NOMO-1 treated with DMSO at 0.1 percent for 48 hours (cell line): ENCODE results near the gene NDUFA5.
"Not testable (repeated sequence)": the region's sequence is repeated elsewhere in the genome, so short reads cannot be mapped to it uniquely, and the experiment has no call there.

Source experiments
- DNase-seq: peaks from one replicate; lab custom pipeline; 2025; ENCODE audit not compliant: unreplicated experiment; lab: John Stamatoyannopoulos, UW

The NDUFA5 gene

GRCh38 chr7:123558289-123558874 is 764 bp upstream of the NDUFA5 start:
- DNase-seq: no peak

DNA sequence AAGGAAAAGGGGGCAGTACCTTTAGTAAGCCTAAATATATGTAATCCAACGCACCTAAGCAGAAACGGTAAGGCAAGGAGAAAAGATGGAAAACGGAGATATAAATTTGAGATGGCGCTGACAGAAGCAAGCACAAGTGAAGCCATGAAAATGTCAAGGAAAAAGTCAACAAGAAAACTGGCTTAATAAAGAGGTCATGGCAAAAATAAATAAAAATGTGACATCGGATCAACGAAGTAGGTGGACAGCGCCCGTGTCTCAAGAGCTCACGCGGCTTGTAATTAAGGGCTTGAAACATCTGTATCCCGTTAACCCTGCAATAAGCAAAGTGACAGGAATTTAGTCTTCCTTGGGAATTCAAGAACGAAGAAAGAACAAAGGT is 611 bp downstream of the NDUFA5 start:
- DNase-seq: no peak

- no peak for DNase-seq
Observed at GRCh38 chr7:123555484-123555883, 2.1 kb downstream of the NDUFA5 start.

- no peak for DNase-seq
Observed at GRCh38 chr7:123553159-123553558, 4.5 kb downstream of the NDUFA5 start.

DNA sequence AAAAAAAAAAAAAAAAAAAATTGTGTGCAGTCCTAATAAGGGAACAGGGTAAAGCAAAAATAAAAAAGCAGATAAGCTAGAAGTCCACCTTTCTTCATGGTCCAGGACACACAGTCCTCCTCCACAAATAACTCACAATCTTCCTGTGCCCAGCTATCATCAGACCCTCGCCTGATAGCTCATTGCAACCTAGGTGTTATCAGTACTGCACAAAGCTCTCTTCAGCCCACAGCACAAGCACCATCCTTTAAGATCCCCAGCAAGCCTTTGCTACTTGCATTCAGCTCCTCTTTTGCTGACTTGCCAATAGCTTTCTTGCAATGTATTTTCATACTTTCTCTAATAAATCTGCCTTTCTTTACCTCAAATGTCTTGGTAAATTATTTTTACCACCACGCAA is 5.0 kb downstream of the NDUFA5 start:
- no peak for DNase-seq

- not testable (repeated sequence) for DNase-seq
Observed at GRCh38 chr7:123552134-123552533, 5.5 kb downstream of the NDUFA5 start.

DNA sequence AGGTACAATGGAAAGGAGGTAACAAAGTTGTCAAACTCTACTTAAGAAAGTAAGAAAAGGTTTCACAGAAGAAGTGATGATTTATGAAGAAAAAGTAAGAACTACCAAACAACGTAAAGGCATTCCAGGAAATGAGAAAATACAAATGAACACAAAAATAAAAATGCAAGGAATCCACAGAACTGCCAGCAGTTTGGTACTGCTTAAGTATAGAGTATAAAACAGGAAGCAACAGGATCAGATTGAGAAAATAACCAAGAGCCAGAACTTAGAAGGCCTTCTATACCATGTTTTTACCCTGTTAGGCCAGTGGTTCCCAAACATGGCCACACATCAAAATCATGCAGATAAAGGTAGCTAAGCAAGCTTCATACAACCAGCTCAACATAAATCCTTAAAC is 9.2 kb downstream of the NDUFA5 start:
- DNase-seq: no peak

GRCh38 chr7:123539871-123540270 is 17.7 kb downstream of the NDUFA5 start:
- DNase-seq: no peak

DNA sequence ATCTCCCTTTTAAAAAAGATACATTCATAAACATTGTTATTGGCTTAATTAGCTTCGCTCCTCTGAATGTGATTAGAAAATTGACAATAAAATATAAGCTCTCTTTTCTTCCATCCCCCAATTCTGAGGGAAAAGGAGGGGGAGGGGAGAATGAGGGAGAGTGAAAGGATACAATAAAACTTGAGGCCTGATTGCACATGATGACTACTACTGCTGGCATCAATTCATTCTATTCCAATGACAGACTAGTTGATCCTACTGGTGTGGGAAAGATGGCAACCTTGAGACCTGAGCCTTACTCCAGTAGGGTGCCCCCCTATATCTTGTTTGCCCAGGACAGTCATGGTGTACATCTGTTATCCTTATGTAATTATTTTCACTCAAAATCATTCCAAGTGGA is 18.7 kb downstream of the NDUFA5 start:
- no peak for DNase-seq

GRCh38 chr7:123538189-123538714 is 19.4 kb downstream of the NDUFA5 start:
- DNase-seq: no peak

DNA sequence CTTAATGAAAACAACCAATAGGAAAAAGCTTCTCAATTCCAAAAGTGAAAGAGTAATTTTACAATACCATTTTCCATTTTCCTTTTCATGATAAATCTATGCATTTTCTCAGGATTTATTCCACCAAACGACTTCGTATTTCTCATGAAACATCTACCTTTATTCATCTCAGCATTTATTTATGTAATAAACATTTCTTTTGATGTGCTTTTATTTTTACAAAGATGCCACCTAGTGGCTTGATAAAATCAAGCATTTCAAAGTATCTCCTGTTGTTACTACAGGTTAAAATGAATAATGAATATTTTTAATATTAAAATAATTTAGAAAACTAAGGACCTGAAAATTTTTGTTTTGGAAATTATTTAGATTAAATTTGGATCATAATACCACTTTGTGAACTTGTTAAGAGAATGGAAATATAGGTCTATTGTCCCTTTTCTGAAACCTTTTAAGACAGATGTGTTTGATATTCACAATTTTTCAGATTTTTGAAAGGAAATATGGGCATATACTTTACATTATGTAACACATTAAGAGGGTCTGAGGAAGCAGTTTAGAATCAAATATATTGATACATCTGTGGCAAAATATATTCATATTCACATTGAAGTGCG is 20.5 kb downstream of the NDUFA5 start:
- no peak for DNase-seq

DNA sequence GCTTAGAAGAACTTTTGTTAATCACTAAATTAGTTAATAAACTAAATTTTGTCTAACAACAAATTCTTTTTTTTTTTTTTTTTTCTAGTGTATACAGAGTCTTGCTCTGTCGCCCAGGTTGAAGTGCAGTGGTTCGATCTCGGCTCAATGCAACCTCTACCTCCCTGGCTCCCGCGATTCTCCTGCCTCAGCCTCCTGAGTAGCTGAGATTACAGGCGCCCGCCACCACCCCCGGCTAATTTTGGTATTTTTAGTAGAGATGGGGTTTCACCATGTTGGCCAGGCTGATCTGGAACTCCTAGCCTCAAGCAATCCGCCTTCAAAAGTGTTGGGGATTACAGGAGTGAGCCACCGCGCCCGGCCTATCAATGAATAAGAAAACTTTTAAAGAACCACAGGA is 22.1 kb downstream of the NDUFA5 start:
- DNase-seq: no peak

- peak; percentile 80 for DNase-seq
Observed at GRCh38 chr7:123534383-123535260, 23.0 kb downstream of the NDUFA5 start, which contains the start of gene IQUB. IQUB (minus strand) TSS chr7:123534595; CDS start chr7:123512340, 22,255 bp downstream.

DNA sequence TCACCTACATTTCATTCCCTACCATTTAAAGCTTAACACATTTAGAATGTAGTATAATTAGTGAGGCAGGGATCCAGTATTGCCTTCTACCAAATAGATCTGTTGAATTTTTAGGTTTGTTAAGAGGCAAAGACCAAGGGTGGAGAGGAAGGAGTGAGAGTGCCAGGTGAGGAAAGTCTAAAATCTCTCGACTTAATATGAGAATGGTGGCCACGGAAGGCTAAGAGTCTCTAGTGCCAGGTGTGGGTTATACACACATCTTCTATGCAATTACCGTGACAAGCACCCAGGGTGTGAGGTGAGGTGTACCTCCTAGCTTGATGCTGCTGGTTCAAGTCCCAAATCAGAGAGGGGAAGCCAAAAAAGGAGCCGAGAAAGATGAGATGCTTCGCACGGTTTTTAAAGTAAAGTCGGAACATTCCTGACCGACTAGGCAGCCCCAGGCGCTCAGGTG is 23.7 kb downstream of the NDUFA5 start:
- DNase-seq: no peak

DNA sequence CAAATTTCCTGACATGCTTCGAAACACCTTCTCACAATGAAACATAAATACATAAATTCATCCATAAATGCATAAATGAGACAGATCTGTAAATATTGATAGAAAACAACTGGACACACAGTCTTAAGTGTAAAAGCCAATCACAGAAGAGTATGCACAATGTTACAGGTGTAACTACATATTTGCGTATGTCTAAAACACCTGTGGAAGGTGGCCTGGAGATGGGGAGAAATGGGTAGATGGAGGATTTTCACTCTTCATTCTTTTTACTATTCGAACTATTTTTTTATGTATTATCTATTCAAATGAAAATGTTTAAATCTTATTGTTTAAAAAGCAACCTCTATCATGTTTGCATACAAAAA is 24.1 kb downstream of the NDUFA5 start:
- DNase-seq: no peak

- DNase-seq: peak; percentile 32
Observed at GRCh38 chr7:123532788-123533552, 24.6 kb downstream of the NDUFA5 start.

- not testable (repeated sequence) for DNase-seq
Observed at GRCh38 chr7:123532343-123532742, 25.3 kb downstream of the NDUFA5 start.

- DNase-seq: not testable (repeated sequence)
Observed at GRCh38 chr7:123530035-123530591, 27.5 kb downstream of the NDUFA5 start.

DNA sequence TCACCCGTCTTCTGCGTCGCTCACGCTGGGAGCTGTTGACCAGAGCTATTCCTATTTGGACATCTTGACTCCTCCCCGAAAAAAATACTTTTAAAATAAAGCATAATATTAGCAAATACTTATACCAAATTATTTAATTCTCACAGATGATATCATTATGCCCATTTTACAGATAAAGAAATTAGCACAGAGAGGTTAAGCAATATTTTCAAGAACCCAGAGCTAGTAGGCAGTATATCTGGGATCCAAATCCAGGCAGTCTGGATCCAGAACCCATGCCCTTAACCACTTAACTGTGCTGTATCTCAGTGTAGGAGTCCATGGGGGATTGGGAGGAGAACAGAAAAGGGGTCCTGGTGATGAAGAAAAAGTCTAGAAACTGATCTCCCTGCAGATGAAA is 29.4 kb downstream of the NDUFA5 start:
- no peak for DNase-seq

DNA sequence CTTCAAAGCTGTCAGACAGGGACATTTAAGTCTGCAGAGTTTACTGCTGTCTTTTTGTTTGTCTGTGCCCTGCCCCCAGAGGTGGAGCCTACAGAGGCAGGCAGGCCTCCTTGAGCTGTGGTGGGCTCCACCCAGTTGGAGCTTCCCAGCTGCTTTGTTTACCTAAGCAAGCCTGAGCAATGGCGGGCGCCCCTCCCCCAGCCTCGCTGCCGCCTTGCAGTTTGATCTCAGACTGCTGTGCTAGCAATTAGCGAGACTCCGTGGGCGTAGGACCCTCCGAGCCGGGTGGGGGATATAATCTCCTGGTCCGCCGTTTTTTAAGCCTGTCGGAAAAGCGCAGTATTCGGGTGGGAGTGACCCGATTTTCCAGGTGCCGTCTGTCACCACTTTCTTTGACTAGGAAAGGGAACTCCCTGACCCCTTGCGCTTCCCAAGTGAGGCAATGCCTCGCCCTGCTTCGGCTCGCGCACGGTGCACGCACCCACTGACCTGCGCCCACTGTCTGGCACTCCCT is 29.8 kb downstream of the NDUFA5 start:
- DNase-seq: not testable (repeated sequence)
